Body of pancreas (tissue), 4 donors: ENCODE data around the gene B4GAT1.

Experiments used
- POLR2A ChIP-seq, 3 donors: fragments of 450-650 bp; IDR thresholded peaks; one replicate each; pipeline ENCODE4 v1.6.1; 2016; ENCODE audit warnings: antibody characterized with exemption in 3 of 3, mild to moderate bottlenecking in 2 of 3
- TF ChIP-seq, protein P1 (sequence below), 7 experiments: fragments of 450-650 bp in 4 of 7; fragments of 200-600 bp in 3 of 7; sonication (generic) in 3 of 7; IDR thresholded peaks; one replicate each; pipeline ENCODE4 v1.5.1; 2016 to 2019; ENCODE audit warnings: antibody characterized with exemption in 7 of 7

DNA sequence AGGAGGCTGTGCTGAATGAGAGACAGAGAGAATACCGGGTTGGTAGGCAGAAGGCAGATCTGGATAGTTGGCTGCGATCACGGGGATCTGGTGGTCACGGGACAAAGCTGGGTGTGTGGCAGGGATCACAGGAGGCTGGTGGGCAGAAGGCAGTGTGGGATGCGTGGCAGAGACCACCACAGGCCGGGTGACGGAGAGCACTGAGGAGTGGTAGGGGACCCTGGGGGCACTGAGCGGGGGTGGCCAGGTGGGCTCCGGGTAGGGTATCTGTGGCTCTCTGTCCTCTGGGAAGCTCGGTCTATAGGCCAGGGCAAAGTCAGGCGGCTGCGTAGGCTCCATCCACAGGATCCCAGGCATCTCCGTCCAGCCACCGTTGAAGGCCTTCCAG is 31.9 kb downstream of the B4GAT1 start:
- TF ChIP-seq, protein P1, sequence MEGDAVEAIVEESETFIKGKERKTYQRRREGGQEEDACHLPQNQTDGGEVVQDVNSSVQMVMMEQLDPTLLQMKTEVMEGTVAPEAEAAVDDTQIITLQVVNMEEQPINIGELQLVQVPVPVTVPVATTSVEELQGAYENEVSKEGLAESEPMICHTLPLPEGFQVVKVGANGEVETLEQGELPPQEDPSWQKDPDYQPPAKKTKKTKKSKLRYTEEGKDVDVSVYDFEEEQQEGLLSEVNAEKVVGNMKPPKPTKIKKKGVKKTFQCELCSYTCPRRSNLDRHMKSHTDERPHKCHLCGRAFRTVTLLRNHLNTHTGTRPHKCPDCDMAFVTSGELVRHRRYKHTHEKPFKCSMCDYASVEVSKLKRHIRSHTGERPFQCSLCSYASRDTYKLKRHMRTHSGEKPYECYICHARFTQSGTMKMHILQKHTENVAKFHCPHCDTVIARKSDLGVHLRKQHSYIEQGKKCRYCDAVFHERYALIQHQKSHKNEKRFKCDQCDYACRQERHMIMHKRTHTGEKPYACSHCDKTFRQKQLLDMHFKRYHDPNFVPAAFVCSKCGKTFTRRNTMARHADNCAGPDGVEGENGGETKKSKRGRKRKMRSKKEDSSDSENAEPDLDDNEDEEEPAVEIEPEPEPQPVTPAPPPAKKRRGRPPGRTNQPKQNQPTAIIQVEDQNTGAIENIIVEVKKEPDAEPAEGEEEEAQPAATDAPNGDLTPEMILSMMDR (IDR thresholded peaks at IDR 0.05): no peak
- TF ChIP-seq POLR2A (IDR thresholded peaks at IDR 0.05): no peak
